PC-9 (cell line): ENCODE data around the gene ERC2. TPM values are rescaled to one million over a fixed set of nuclear protein-coding genes. Genes with fewer than 3 reads are reported as not detected.

ENCODE experiments used
- BruUV-seq: library from RNA; stranded (reverse); fragments of 400-500 nt; replicated peaks from 2 replicates; lab custom pipeline; 2021; lab: Mats Ljungman, UMichigan
- CTCF ChIA-PET: fragments of 300-600 bp; sonication (Branson Sonifier 250); formaldehyde crosslinking; loops from one replicate; lab custom pipeline; 2022; ENCODE audit warnings: antibody characterized with exemption; lab: Charles Lee
- POLR2A ChIA-PET: fragments of 300-600 bp; sonication (Branson Sonifier 250); formaldehyde crosslinking; loops from one replicate; lab custom pipeline; 2022; ENCODE audit warnings: antibody characterized with exemption; ENCODE audit not compliant: unreplicated experiment; lab: Charles Lee
- DNase-seq, 2 experiments: peaks; one replicate each; pipeline versions ENCODE4 v3.0.0 to v3.0.0-alpha.2; 2015 to 2022; ENCODE audit warnings: mixed read lengths in 1 of 2
- H2AFZ ChIP-seq: fragments of 200-600 bp; sonication (generic); 2 replicates; pipeline ENCODE4 v1.8.1; 2017; ENCODE audit warnings: antibody characterized with exemption
- H3F3A ChIP-seq: fragments of 200-600 bp; sonication (generic); 2 replicates; pipeline ENCODE4 v1.8.1; 2017; ENCODE audit warnings: antibody characterized with exemption, mild to moderate bottlenecking, low read depth; ENCODE audit not compliant: insufficient read depth
- H3K27ac ChIP-seq: fragments of 200-600 bp; sonication (generic); 2 replicates; pipeline ENCODE4 v1.6.1; 2016; ENCODE audit warnings: mixed run types
- H3K27me3 ChIP-seq: fragments of 200-600 bp; sonication (generic); 2 replicates; pipeline ENCODE4 v1.6.1; 2016; ENCODE audit warnings: low read depth, mixed run types; ENCODE audit not compliant: insufficient read depth
- H3K36me3 ChIP-seq: fragments of 200-600 bp; sonication (generic); 2 replicates; pipeline ENCODE4 v1.6.1; 2016; ENCODE audit warnings: low read depth, mixed run types
- H3K4me1 ChIP-seq: fragments of 200-600 bp; sonication (generic); replicated peaks from 2 replicates; pipeline ENCODE4 v1.6.1; 2016; ENCODE audit warnings: mixed run types; ENCODE audit not compliant: insufficient read depth
- H3K4me2 ChIP-seq: fragments of 200-600 bp; sonication (generic); 2 replicates; pipeline ENCODE4 v1.6.1; 2017; ENCODE audit warnings: mixed run types
- H3K4me3 ChIP-seq: fragments of 200-600 bp; sonication (generic); 2 replicates; pipeline ENCODE4 v1.6.1; 2016; ENCODE audit warnings: mixed run types
- H3K79me2 ChIP-seq: fragments of 200-600 bp; sonication (generic); 2 replicates; pipeline ENCODE4 v1.6.1; 2017; ENCODE audit warnings: low read depth, mixed run types
- H3K9me2 ChIP-seq: fragments of 200-600 bp; sonication (generic); 2 replicates; pipeline ENCODE4 v1.8.1; 2017; ENCODE audit warnings: mild to moderate bottlenecking; ENCODE audit not compliant: insufficient read depth
- H3K9me3 ChIP-seq: fragments of 200-600 bp; sonication (generic); 2 replicates; pipeline ENCODE4 v1.8.1; 2016; ENCODE audit warnings: low read depth; ENCODE audit not compliant: insufficient read depth
- H4K20me1 ChIP-seq: fragments of 200-600 bp; sonication (generic); 2 replicates; pipeline ENCODE4 v1.8.1; 2017; ENCODE audit not compliant: insufficient read depth
- EZH2 ChIP-seq: fragments of 200-600 bp; sonication (generic); IDR thresholded peaks from 2 replicates; pipeline ENCODE4 v1.8.0; 2017; ENCODE audit warnings: antibody characterized with exemption, low read depth
- intact Hi-C: fragments of 100-400 bp; cut with micrococcal nuclease; formaldehyde crosslinking; loops from one replicate; pipeline ENCODE4 v1.10.0; 2022; ENCODE audit not compliant: unreplicated experiment
- total RNA-seq: library from RNA; stranded (reverse); gene quantifications from 2 replicates; pipeline ENCODE4 v1.2.3, GENCODE V29; 2021
- TF ChIP-seq, protein P1 (sequence below): fragments of 200-600 bp; sonication (generic); conservative IDR thresholded peaks from 2 replicates; pipeline ENCODE4 v1.6.1; 2017; ENCODE audit warnings: mixed run types, antibody characterized with exemption, mild to moderate bottlenecking, moderate library complexity

ERC2 gene
- total RNA-seq, 1 experiment from 2014 or later, result 1.4 TPM

DNA sequence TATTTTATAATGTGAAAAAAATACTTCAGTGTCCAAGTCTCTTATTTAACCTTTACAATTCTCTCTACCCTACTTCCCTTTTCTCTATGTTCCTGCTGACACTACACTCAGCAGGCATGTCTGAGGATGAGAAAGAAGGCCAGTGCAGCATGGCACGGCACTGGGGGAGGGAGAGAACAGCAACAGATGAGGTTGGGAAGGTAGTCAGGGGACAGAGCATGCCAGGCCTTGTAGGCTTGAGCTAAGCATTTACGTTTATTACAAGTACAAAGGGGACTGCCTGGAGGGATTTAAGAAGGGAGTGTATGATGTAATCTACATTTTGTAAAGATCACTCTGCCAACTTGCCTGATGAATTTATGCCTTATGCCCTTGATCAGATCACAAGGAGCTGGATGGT, 863.9 kb downstream of the ERC2 start:
- DNase-seq, result peak in 1 of 2 experiments; percentile 38
- no TSS peak for BruUV-seq

DNA sequence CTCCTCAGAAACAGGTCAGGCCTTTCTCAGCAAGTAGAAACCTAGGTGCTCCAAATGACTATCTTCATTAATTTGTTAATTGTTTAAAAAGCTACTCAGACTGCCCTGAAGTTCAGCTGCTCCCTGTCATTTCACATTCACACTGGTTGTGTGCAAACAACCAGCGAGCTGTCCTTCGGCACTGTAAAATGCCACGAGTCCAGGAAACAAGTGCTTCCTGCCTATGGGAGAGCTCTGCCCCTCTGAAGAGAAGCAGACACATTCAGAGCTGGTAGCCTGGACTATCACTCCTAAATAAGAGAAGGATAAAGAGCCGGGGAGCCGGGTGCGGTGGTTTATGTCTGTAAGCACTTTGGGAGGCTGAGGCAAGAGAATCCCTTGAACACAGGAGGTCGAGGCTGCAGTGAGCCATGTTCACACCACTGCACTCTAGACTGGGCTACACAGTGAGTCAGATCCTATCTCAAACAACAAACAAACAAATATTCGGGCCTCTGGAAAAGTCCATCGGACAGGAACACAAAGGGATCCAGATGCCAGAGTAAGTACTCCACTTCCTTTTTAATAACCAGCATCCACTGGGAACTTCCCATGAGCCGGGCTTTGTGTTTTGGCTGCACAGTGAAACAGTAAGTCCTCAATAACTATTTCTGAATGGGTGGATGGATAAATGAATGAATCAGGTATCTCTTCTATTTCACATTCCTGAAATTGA, 866.7 kb downstream of the ERC2 start:
- H3K36me3 ChIP-seq, result no peaks in the 10 kb centered on the region
- peaks cover 17% of the 10 kb centered on the region for H3F3A ChIP-seq
- no peaks in the 10 kb centered on the region for H3K9me2 ChIP-seq
- no peak overlapping the region for H3K4me3 ChIP-seq
- CTCF ChIA-PET, result interaction anchor here (0.7 kb wide), 1 partner anchor 40 kb away, joined by 3 read pairs; no protein-coding TSS in a partner anchor
- H3K79me2 ChIP-seq, result peaks cover 3% of the 10 kb centered on the region
- TF ChIP-seq, protein P1, sequence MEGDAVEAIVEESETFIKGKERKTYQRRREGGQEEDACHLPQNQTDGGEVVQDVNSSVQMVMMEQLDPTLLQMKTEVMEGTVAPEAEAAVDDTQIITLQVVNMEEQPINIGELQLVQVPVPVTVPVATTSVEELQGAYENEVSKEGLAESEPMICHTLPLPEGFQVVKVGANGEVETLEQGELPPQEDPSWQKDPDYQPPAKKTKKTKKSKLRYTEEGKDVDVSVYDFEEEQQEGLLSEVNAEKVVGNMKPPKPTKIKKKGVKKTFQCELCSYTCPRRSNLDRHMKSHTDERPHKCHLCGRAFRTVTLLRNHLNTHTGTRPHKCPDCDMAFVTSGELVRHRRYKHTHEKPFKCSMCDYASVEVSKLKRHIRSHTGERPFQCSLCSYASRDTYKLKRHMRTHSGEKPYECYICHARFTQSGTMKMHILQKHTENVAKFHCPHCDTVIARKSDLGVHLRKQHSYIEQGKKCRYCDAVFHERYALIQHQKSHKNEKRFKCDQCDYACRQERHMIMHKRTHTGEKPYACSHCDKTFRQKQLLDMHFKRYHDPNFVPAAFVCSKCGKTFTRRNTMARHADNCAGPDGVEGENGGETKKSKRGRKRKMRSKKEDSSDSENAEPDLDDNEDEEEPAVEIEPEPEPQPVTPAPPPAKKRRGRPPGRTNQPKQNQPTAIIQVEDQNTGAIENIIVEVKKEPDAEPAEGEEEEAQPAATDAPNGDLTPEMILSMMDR, result no peak
- TF ChIP-seq EZH2, result no peak
- H3K27me3 ChIP-seq, result no peaks in the 10 kb centered on the region
- H3K4me1 ChIP-seq, result peaks cover 41% of the 10 kb centered on the region
- intact Hi-C loops, result no loop called here
- H2AFZ ChIP-seq, result no peak overlapping the region
- H3K27ac ChIP-seq, result no peak overlapping the region
- H4K20me1 ChIP-seq, result no peaks in the 10 kb centered on the region
- BruUV-seq, result no TSS peak
- H3K4me2 ChIP-seq, result no peak overlapping the region
- no peaks in the 10 kb centered on the region for H3K9me3 ChIP-seq
- no peak for DNase-seq
- POLR2A ChIA-PET, result no interaction called here

More for the DNA sequence above, 863.9 kb downstream of the ERC2 start:
- intact Hi-C loops, result no loop called here
- H2AFZ ChIP-seq, result peak overlapping the region; percentile 62; the same call in 1 of the 2 replicates
- no peak overlapping the region for H3K4me3 ChIP-seq
- H3K27me3 ChIP-seq, result no peaks in the 10 kb centered on the region
- peak overlapping the region; percentile 50; the same call in 1 of the 2 replicates for H3K27ac ChIP-seq
- H3K36me3 ChIP-seq, result no peaks in the 10 kb centered on the region
- CTCF ChIA-PET, result no interaction called here
- TF ChIP-seq, protein P1, result no peak
- no peak for TF ChIP-seq EZH2
- no peaks in the 10 kb centered on the region for H3K9me2 ChIP-seq
- peaks cover 17% of the 10 kb centered on the region for H3K4me1 ChIP-seq
- H3K79me2 ChIP-seq, result no peaks in the 10 kb centered on the region
- H3K4me2 ChIP-seq, result peak overlapping the region; percentile 46
- no peaks in the 10 kb centered on the region for H3K9me3 ChIP-seq
- POLR2A ChIA-PET, result no interaction called here
- no peaks in the 10 kb centered on the region for H3F3A ChIP-seq
- H4K20me1 ChIP-seq, result no peaks in the 10 kb centered on the region

DNA sequence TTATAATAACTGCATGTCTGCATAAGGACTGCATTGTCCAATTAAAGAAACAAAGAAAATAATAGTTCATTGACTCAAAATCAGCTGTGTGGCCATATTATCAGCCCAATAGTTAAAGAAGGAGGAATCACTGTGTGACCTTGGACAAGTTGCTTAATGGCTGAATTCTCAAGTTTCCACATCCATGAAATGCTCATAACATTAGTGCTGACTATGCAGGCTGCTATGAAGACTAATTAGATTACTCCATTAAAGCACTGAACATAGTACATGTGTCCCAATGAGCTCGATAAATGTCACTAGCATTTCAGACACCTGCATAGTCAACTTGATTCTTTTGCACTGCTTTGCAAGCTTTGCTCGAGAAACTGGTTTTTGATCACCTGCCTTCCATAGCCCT, 870.0 kb downstream of the ERC2 start:
- Histone ChIP-seq H3K36me3 (peaks cover 12% of the 10 kb centered on the region), H3K4me3 (no peak overlapping the region), H3K79me2 (peaks cover 24% of the 10 kb centered on the region), H3K4me2 (peak overlapping the region; percentile 41), H3K9me2 (no peaks in the 10 kb centered on the region), H3F3A (peaks cover 31% of the 10 kb centered on the region), H3K27me3 (no peaks in the 10 kb centered on the region), H3K4me1 (peaks cover 62% of the 10 kb centered on the region), H2AFZ (no peak overlapping the region), H4K20me1 (no peaks in the 10 kb centered on the region), H3K27ac (peak overlapping the region; percentile 99), H3K9me3 (0 out of 2 replicates have a peak, but pooled peaks cover 4% of the 10 kb centered on the region)
- BruUV-seq, result TSS peak; percentile 96
- POLR2A ChIA-PET, result interaction anchor here (0.7 kb wide), 1 partner anchor 46 kb away, joined by 9 read pairs; no protein-coding TSS in a partner anchor
- intact Hi-C loops, result loop anchor here (10.0 kb wide), 1 partner anchor 743 kb away; no protein-coding TSS in a partner anchor
- no peak for TF ChIP-seq EZH2
- TF ChIP-seq, protein P1, result no peak
- CTCF ChIA-PET, result interaction anchor here (0.6 to 1.0 kb wide), 3 partner anchors 26 to 80 kb away, joined by 3 to 4 read pairs (median 3); no protein-coding TSS in a partner anchor
- peak in 1 of 2 experiments; percentile 42 for DNase-seq
